HAP-1 (cell line): ENCODE measurements around the gene RNASE13.
"Not testable (repeated sequence)": the region's sequence is repeated elsewhere in the genome, so short reads cannot be mapped to it uniquely, and the experiment has no call there.

ENCODE experiments used
- DNase-seq, 2 experiments: peaks; one replicate each; pipeline ENCODE4 v3.0.0-alpha.2; 2016 to 2020; ENCODE audit warnings: low spot score in 2 of 2
- H3K27me3 ChIP-seq: fragments of 250-450 bp; sonication (Bioruptor Pico); 2 replicates; pipeline ENCODE4 v1.5.1; 2020; ENCODE audit warnings: low read depth, mild to moderate bottlenecking, moderate library complexity
- H3K36me3 ChIP-seq: fragments of 250-450 bp; sonication (Bioruptor Pico); replicated peaks from 2 replicates; pipeline ENCODE4 v1.5.1; 2020; ENCODE audit warnings: mild to moderate bottlenecking
- H3K4me1 ChIP-seq: fragments of 250-450 bp; sonication (Bioruptor Pico); 2 replicates; pipeline ENCODE4 v1.5.1; 2020; ENCODE audit warnings: mild to moderate bottlenecking
- H3K4me3 ChIP-seq: fragments of 250-450 bp; sonication (Bioruptor Pico); 2 replicates; pipeline ENCODE4 v1.5.1; 2020; ENCODE audit warnings: mild to moderate bottlenecking, moderate library complexity
- H3K9me3 ChIP-seq: fragments of 250-450 bp; sonication (Bioruptor Pico); 2 replicates; pipeline ENCODE4 v1.5.1; 2020; ENCODE audit warnings: mild to moderate bottlenecking, moderate library complexity
- in situ Hi-C: fragments of 300-500 bp; cut with MboI; formaldehyde crosslinking; loops from 3 replicates; pipeline ENCODE4 v1.14.3; 2020; ENCODE audit warnings: low sequenced_read_pairs, inconsistent platforms, mixed read lengths

The RNASE13 gene

DNA sequence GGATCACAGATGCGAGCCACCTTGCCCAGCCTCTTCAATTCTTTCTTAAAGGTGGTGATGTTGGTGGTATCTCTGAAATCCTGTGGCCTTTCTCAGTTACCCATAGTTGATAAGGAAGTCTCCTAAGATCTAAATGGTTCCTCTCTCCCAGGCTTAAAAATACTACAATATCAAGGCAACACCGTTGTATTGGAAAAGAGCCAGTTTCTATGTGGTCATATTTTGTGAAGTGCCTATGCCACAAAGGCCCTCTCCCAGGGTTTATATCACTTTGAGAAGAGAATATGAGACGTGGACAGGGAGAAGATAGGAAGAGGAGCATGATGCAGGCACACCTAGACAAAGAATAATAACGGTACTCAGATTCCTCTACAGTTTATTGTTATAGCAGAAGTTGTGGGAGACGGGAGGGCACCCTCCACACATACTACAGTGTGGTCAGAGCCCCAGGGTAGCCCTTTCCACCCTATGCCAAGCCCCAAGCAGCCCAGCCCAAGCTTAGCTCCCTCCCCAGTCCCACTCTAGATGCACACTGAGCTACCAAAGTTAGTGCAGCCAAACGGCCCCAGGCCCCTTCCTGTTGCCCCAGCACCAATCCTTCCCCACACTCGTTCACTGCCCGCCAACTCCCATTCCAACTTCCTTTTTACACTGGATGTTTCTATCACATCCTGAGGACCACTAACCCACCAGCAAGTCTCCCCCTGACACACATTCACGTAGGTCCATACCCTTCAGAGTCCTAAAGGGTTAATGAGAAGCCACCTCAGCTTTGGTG lies 18.0 kb downstream of the RNASE13 start:
- in situ Hi-C loops: no loop called here
- H3K27me3 ChIP-seq: no peaks in the 10 kb centered on the region; the same call in 1 of the 2 replicates
- peaks cover 3% of the 10 kb centered on the region; the same call in 1 of the 2 replicates for H3K4me1 ChIP-seq
- no peak overlapping the region for H3K4me3 ChIP-seq
- H3K36me3 ChIP-seq: no peaks in the 10 kb centered on the region; the same call in 1 of the 2 replicates
- H3K9me3 ChIP-seq: no peaks in the 10 kb centered on the region
- DNase-seq: no peak

GRCh38 chr14:21015312-21015711 lies 19.3 kb downstream of the RNASE13 start:
- no peaks in the 10 kb centered on the region for H3K9me3 ChIP-seq
- in situ Hi-C loops: no loop called here
- H3K27me3 ChIP-seq: no peaks in the 10 kb centered on the region; the same call in 1 of the 2 replicates
- DNase-seq: no peak
- no peaks in the 10 kb centered on the region; the same call in 1 of the 2 replicates for H3K36me3 ChIP-seq
- peaks cover 3% of the 10 kb centered on the region; the same call in 1 of the 2 replicates for H3K4me1 ChIP-seq
- no peak overlapping the region for H3K4me3 ChIP-seq

DNA sequence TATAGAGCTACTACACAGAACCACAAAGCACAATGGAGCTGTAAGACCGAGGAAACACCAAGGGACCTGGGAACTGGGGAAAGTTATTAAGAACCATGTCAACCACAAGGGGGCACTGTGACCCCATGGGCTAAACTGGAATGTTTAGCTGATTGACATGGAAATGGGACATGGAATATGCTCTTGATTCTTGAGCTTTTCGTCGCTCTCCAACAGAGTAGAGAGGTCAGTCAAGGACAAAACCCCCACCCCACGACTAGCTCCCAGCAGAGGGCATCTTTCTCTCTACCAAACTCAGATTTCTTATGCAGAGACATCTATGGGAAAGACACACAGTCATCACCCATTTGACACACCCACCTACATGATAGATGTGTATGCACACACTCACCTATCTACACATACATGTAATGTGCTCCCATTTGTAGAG lies 19.8 kb downstream of the RNASE13 start:
- in situ Hi-C loops: no loop called here
- peaks cover 3% of the 10 kb centered on the region; the same call in 1 of the 2 replicates for H3K4me1 ChIP-seq

DNA sequence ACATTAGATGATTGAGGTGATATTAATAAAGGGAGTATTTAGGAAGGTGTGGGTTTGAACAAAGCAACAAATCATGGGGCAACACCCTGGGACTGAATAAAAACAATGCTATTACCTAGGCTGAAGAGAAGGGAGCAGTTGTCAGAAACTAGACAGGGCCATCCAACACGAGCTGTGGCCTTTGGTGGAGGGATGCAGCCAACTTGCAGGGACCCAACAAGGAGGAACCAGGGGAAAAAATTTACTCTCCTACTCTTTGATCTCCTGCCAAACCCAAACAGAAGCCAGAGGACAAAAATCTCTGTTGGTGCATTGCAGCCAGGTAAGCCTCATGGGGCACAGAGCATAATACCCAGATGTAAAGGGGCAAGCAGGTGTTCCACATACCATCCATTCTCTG lies 23.5 kb downstream of the RNASE13 start:
- no peak for DNase-seq
- Histone ChIP-seq H3K27me3 (no peaks in the 10 kb centered on the region; the same call in 1 of the 2 replicates), H3K4me3 (no peak overlapping the region), H3K9me3 (no peaks in the 10 kb centered on the region), H3K36me3 (no peaks in the 10 kb centered on the region), H3K4me1 (peaks cover 3% of the 10 kb centered on the region; the same call in 1 of the 2 replicates)
- in situ Hi-C loops: no loop called here

More for the DNA sequence above, 19.8 kb downstream of the RNASE13 start:
- DNase-seq: peak; percentile 93
- Histone ChIP-seq H3K27me3 (no peaks in the 10 kb centered on the region; the same call in 1 of the 2 replicates), H3K36me3 (no peaks in the 10 kb centered on the region; the same call in 1 of the 2 replicates), H3K9me3 (no peaks in the 10 kb centered on the region), H3K4me3 (no peak overlapping the region)

GRCh38 chr14:21009721-21010120 lies 24.9 kb downstream of the RNASE13 start:
- in situ Hi-C loops, H3K9me3 ChIP-seq, H3K4me1 ChIP-seq, DNase-seq, H3K4me3 ChIP-seq, H3K27me3 ChIP-seq, H3K36me3 ChIP-seq: not testable (repeated sequence)

DNA sequence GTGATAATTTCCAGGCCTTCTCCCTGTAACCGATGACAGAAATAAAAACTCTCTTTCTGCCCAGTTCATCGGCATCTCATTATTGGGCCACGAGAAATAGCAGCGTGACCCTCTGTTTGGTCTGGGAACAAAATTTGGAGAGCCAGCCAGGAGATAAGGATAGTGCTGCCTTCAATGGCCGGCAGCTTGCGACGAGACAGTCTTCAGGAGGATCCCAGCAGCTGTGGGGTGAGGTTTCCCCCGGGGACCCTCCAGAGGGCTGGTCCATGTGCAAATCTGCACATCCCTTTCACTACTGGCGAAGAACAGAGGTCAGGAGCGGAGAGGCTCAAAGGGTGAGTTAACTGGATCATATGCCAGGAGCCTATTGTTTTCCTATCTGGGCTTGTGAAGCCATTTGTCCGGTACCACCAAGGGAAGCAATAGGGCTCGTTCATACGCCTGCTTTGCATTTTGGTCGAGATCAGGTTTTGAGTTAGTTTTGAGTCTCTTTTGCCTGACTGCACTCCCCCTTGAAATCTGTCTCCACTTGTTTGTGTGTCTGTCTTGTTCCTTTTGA lies 30.7 kb downstream of the RNASE13 start:
- Histone ChIP-seq H3K36me3 (no peaks in the 10 kb centered on the region), H3K9me3 (no peaks in the 10 kb centered on the region), H3K4me3 (no peak overlapping the region), H3K4me1 (no peaks in the 10 kb centered on the region), H3K27me3 (no peaks in the 10 kb centered on the region)
- in situ Hi-C loops: no loop called here
- no peak for DNase-seq

GRCh38 chr14:21001218-21001617 lies 33.4 kb downstream of the RNASE13 start:
- Histone ChIP-seq H3K36me3 (peaks cover 10% of the 10 kb centered on the region), H3K27me3 (no peaks in the 10 kb centered on the region), H3K4me3 (no peak overlapping the region), H3K9me3 (no peaks in the 10 kb centered on the region), H3K4me1 (no peaks in the 10 kb centered on the region)
- in situ Hi-C loops: no loop called here
- no peak for DNase-seq

GRCh38 chr14:20999591-20999990 lies 35.0 kb downstream of the RNASE13 start:
- in situ Hi-C loops: no loop called here
- Histone ChIP-seq H3K9me3 (no peaks in the 10 kb centered on the region), H3K27me3 (no peaks in the 10 kb centered on the region), H3K4me1 (no peaks in the 10 kb centered on the region), H3K36me3 (peaks cover 25% of the 10 kb centered on the region), H3K4me3 (no peak overlapping the region)
- no peak for DNase-seq

GRCh38 chr14:20998674-20999366 lies 35.8 kb downstream of the RNASE13 start, which contains the start of gene SLC39A2:
TSS of gene SLC39A2 (plus strand) at chr14:20999293. CDS start at chr14:20999447, 154 bp downstream.
- in situ Hi-C loops: no loop called here
- H3K4me3 ChIP-seq: no peak within 1 kb of the TSS
- no peaks in the 10 kb centered on the region for H3K9me3 ChIP-seq
- DNase-seq: no peak
- no peaks in the 10 kb centered on the region for H3K4me1 ChIP-seq
- no peaks in the 10 kb centered on the region for H3K27me3 ChIP-seq
- peaks cover 32% of the 10 kb centered on the region for H3K36me3 ChIP-seq

GRCh38 chr14:20998139-20998538 lies 36.5 kb downstream of the RNASE13 start:
- H3K9me3 ChIP-seq: no peaks in the 10 kb centered on the region
- peaks cover 38% of the 10 kb centered on the region for H3K36me3 ChIP-seq
- H3K4me3 ChIP-seq: no peak overlapping the region
- no peaks in the 10 kb centered on the region for H3K27me3 ChIP-seq
- in situ Hi-C loops: no loop called here
- DNase-seq: no peak
- no peaks in the 10 kb centered on the region for H3K4me1 ChIP-seq

- Histone ChIP-seq H3K27me3 (no peaks in the 10 kb centered on the region), H3K4me3 (no peak overlapping the region), H3K9me3 (no peaks in the 10 kb centered on the region), H3K4me1 (no peaks in the 10 kb centered on the region), H3K36me3 (peaks cover 42% of the 10 kb centered on the region)
- in situ Hi-C loops: no loop called here
- no peak for DNase-seq
These were observed 37.0 kb downstream of the RNASE13 start for GRCh38 chr14:20997564-20997963.

GRCh38 chr14:20997115-20997514 lies 37.5 kb downstream of the RNASE13 start:
- no peak for DNase-seq
- H3K4me3 ChIP-seq: no peak overlapping the region
- peaks cover 46% of the 10 kb centered on the region for H3K36me3 ChIP-seq
- in situ Hi-C loops: no loop called here
- H3K4me1 ChIP-seq: peaks cover 1% of the 10 kb centered on the region; the same call in 1 of the 2 replicates
- H3K27me3 ChIP-seq: no peaks in the 10 kb centered on the region
- no peaks in the 10 kb centered on the region for H3K9me3 ChIP-seq

DNA sequence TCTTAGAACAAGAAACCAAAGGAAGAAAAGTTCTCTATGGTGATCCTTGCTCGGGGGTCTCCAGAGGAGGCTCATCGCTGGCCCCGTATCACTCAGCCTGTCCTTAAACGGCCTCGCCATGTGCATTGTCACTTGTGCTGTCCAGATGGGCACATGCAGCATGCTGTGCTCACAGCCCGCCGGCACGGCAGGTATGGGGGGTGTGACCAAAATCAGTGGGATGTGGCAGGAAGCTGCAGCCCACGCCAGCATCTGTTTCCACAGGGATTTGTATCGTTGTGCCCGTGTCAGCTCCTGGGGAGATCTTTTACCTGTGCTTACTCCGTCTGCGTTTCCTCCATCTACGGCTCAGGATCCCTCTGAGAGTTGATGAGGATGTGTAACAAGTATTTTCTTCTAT lies 38.1 kb downstream of the RNASE13 start:
- H3K36me3 ChIP-seq: peaks cover 52% of the 10 kb centered on the region
- no peak overlapping the region for H3K4me3 ChIP-seq
- H3K27me3 ChIP-seq: no peaks in the 10 kb centered on the region
- no peaks in the 10 kb centered on the region for H3K9me3 ChIP-seq
- in situ Hi-C loops: no loop called here
- DNase-seq: no peak
- H3K4me1 ChIP-seq: peaks cover 3% of the 10 kb centered on the region
